ENCODE measurements around the gene LRP5. TPM values are rescaled to one million over a fixed set of nuclear protein-coding genes. Genes with fewer than 3 reads are reported as not detected.
"Not testable (repeated sequence)": the region's sequence is repeated elsewhere in the genome, so short reads cannot be mapped to it uniquely, and the experiment has no call there.

Gene LRP5
- total RNA-seq, 1 donor from 2014 or later, result 162 TPM

GRCh38 chr11:68282861-68283230, 29.5 kb upstream of the LRP5 start:
- H3K9me3 Mint-ChIP-seq (ENCODE audit: unreplicated experiment), result no peaks in the 10 kb centered on the region
- no peak for TF ChIP-seq CTCF (IDR thresholded peaks at IDR 0.05)
- DNase-seq (ENCODE audit: extremely low spot score, unreplicated experiment), result no peak
- H3K27me3 Mint-ChIP-seq (ENCODE audit: unreplicated experiment), result no peaks in the 10 kb centered on the region
- no peak overlapping the region for H3K27ac Mint-ChIP-seq (ENCODE audit: unreplicated experiment)
- H3K4me1 Mint-ChIP-seq (ENCODE audit: unreplicated experiment), result no peaks in the 10 kb centered on the region
- no peaks in the 10 kb centered on the region for H3K36me3 Mint-ChIP-seq (ENCODE audit: unreplicated experiment)
- H3K4me3 Mint-ChIP-seq (ENCODE audit: unreplicated experiment), result no peak overlapping the region

DNA sequence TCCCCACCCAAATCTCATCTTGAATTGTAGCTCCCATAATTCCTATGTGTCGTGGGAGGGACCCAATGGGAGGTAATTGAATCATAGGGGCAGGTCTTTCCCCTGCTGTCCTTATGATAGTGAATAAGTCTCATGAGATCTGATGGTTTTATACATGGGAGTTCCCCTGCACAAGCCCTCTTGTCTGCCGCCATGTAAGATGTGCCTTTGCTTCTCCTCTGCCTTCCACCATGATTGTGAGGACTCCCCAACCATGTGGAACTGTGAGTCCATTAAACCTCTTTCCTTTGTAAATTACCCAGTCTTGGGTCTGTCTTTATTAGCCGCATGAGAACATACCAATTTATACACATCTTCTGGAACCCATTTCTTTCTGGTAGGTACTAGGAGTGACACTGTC, 27.8 kb upstream of the LRP5 start:
- H3K9me3 Mint-ChIP-seq (ENCODE audit: unreplicated experiment); H3K4me1 Mint-ChIP-seq (ENCODE audit: unreplicated experiment); H3K27ac Mint-ChIP-seq (ENCODE audit: unreplicated experiment); H3K27me3 Mint-ChIP-seq (ENCODE audit: unreplicated experiment); H3K4me3 Mint-ChIP-seq (ENCODE audit: unreplicated experiment); H3K36me3 Mint-ChIP-seq (ENCODE audit: unreplicated experiment); DNase-seq (ENCODE audit: extremely low spot score, unreplicated experiment): not testable (repeated sequence)

GRCh38 chr11:68287419-68287818, 25.0 kb upstream of the LRP5 start:
- H3K4me1 Mint-ChIP-seq (ENCODE audit: unreplicated experiment), result no peaks in the 10 kb centered on the region
- H3K27ac Mint-ChIP-seq (ENCODE audit: unreplicated experiment), result no peak overlapping the region
- H3K4me3 Mint-ChIP-seq (ENCODE audit: unreplicated experiment), result no peak overlapping the region
- no peak for TF ChIP-seq CTCF (IDR thresholded peaks at IDR 0.05)
- no peaks in the 10 kb centered on the region for H3K36me3 Mint-ChIP-seq (ENCODE audit: unreplicated experiment)
- no peaks in the 10 kb centered on the region for H3K9me3 Mint-ChIP-seq (ENCODE audit: unreplicated experiment)
- H3K27me3 Mint-ChIP-seq (ENCODE audit: unreplicated experiment), result no peaks in the 10 kb centered on the region
- DNase-seq (ENCODE audit: extremely low spot score, unreplicated experiment), result no peak

DNA sequence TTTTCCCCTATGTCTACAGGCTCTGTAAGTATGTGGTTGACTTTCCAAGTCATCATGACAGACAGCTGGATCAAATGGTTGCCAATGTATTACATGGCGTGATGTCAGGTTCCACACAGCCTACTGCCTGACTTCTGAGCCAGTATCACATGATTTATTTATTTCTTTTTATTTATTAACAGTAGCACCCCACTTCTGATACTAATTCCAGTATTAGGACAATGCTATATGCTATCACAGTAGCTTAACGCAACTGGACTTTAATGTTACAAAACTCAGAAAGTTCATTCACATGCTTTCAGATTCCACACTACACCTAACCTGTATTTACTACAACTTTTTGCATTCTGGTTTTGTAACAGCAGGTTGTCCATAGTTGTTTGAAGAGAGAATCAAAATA, 22.9 kb upstream of the LRP5 start:
- Mint-ChIP-seq H3K4me1 (ENCODE audit: unreplicated experiment) (no peaks in the 10 kb centered on the region), H3K4me3 (ENCODE audit: unreplicated experiment) (no peak overlapping the region), H3K27ac (ENCODE audit: unreplicated experiment) (no peak overlapping the region), H3K27me3 (ENCODE audit: unreplicated experiment) (no peaks in the 10 kb centered on the region), H3K9me3 (ENCODE audit: unreplicated experiment) (no peaks in the 10 kb centered on the region), H3K36me3 (ENCODE audit: unreplicated experiment) (no peaks in the 10 kb centered on the region)
- TF ChIP-seq CTCF (IDR thresholded peaks at IDR 0.05), result no peak
- no peak for DNase-seq (ENCODE audit: extremely low spot score, unreplicated experiment)

DNA sequence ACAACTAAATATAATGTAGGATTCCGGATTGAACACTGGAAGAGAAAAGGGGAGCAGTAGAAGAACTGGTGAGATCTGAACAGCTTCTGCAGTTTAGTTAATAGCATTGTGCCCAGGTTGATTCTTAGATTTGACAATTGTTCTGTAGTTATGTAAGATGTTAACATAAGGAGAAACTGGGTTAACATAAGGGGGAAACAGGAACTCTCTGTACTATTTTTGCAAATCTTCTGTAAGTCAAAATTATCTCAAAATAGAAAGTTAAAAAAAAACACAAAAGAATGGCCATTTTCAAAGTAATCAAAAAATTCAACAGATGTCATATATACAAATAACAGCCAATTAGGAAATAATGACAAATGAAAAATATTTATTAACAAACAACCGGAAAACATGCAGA, 18.7 kb upstream of the LRP5 start:
- peaks cover 11% of the 10 kb centered on the region for H3K4me1 Mint-ChIP-seq (ENCODE audit: unreplicated experiment)
- TF ChIP-seq CTCF (IDR thresholded peaks at IDR 0.05), result no peak
- H3K36me3 Mint-ChIP-seq (ENCODE audit: unreplicated experiment), result no peaks in the 10 kb centered on the region
- H3K4me3 Mint-ChIP-seq (ENCODE audit: unreplicated experiment), result no peak overlapping the region
- no peaks in the 10 kb centered on the region for H3K27me3 Mint-ChIP-seq (ENCODE audit: unreplicated experiment)
- DNase-seq (ENCODE audit: extremely low spot score, unreplicated experiment), result no peak
- no peaks in the 10 kb centered on the region for H3K9me3 Mint-ChIP-seq (ENCODE audit: unreplicated experiment)
- H3K27ac Mint-ChIP-seq (ENCODE audit: unreplicated experiment), result no peak overlapping the region

GRCh38 chr11:68295271-68295670, 17.1 kb upstream of the LRP5 start:
- Mint-ChIP-seq H3K27ac (ENCODE audit: unreplicated experiment) (no peak overlapping the region), H3K4me3 (ENCODE audit: unreplicated experiment) (no peak overlapping the region), H3K36me3 (ENCODE audit: unreplicated experiment) (no peaks in the 10 kb centered on the region), H3K4me1 (ENCODE audit: unreplicated experiment) (peaks cover 17% of the 10 kb centered on the region), H3K9me3 (ENCODE audit: unreplicated experiment) (no peaks in the 10 kb centered on the region), H3K27me3 (ENCODE audit: unreplicated experiment) (no peaks in the 10 kb centered on the region)
- DNase-seq (ENCODE audit: extremely low spot score, unreplicated experiment), result no peak
- no peak for TF ChIP-seq CTCF (IDR thresholded peaks at IDR 0.05)

Data from osteocyte (in vitro differentiated cells).